KMS-11 (cell line): ENCODE data around the gene VARS1.

Experiments used
- H2AFZ ChIP-seq: fragments of 200-600 bp; sonication (generic); 2 replicates; pipeline ENCODE4 v1.6.1; 2016; ENCODE audit warnings: antibody characterized with exemption, mixed run types, low read depth
- H3K27ac ChIP-seq: fragments of 200-600 bp; sonication (generic); 2 replicates; pipeline ENCODE4 v1.6.1; 2016; ENCODE audit warnings: mild to moderate bottlenecking, mixed run types
- H3K27me3 ChIP-seq: fragments of 200-600 bp; sonication (generic); 2 replicates; pipeline ENCODE4 v1.6.1; 2017; ENCODE audit warnings: mild to moderate bottlenecking, low read depth, mixed run types, moderate library complexity; ENCODE audit not compliant: insufficient read depth
- H3K36me3 ChIP-seq: fragments of 200-600 bp; sonication (generic); 2 replicates; pipeline ENCODE4 v1.6.1; 2017; ENCODE audit warnings: mild to moderate bottlenecking, mixed run types; ENCODE audit not compliant: insufficient read depth
- H3K4me1 ChIP-seq: fragments of 200-600 bp; sonication (generic); 2 replicates; pipeline ENCODE4 v1.6.1; 2016; ENCODE audit warnings: mild to moderate bottlenecking, low read depth, mixed run types; ENCODE audit not compliant: poor library complexity, severe bottlenecking
- H3K4me2 ChIP-seq: fragments of 200-600 bp; sonication (generic); 2 replicates; pipeline ENCODE4 v1.7.0; 2016; ENCODE audit warnings: mild to moderate bottlenecking, mixed run types
- H3K4me3 ChIP-seq: fragments of 200-600 bp; sonication (generic); IDR thresholded peaks from 2 replicates; pipeline ENCODE4 v1.6.1; 2017; ENCODE audit warnings: low read depth, low read length, mixed read lengths; ENCODE audit not compliant: insufficient read depth
- H3K79me2 ChIP-seq: fragments of 200-600 bp; sonication (generic); 2 replicates; pipeline ENCODE4 v1.6.1; 2016; ENCODE audit warnings: low read depth, mixed run types; ENCODE audit not compliant: insufficient read depth
- H3K9ac ChIP-seq: fragments of 200-600 bp; sonication (generic); 2 replicates; pipeline ENCODE4 v1.6.1; 2016; ENCODE audit warnings: mild to moderate bottlenecking, mixed run types
- H4K20me1 ChIP-seq: fragments of 200-600 bp; sonication (generic); 2 replicates; pipeline ENCODE4 v1.6.1; 2016; ENCODE audit warnings: mild to moderate bottlenecking, mixed run types; ENCODE audit not compliant: insufficient read depth
- CTCF ChIP-seq: fragments of 200-600 bp; sonication (generic); conservative IDR thresholded peaks from 2 replicates; pipeline ENCODE4 v1.6.1; 2017; ENCODE audit warnings: low read depth, mild to moderate bottlenecking, antibody characterized with exemption, low read length, moderate library complexity, mixed read lengths

The VARS1 gene

GRCh38 chr6:31784098-31784925, 11.2 kb downstream of the VARS1 start:
- H3K4me1 ChIP-seq, result peaks cover 23% of the 10 kb centered on the region
- no peak overlapping the region for H3K9ac ChIP-seq

GRCh38 chr6:31782126-31782855, 13.3 kb downstream of the VARS1 start:
- Histone ChIP-seq H3K4me3 (no peak overlapping the region), H3K4me1 (peaks cover 20% of the 10 kb centered on the region), H4K20me1 (no peaks in the 10 kb centered on the region), H3K79me2 (no peaks in the 10 kb centered on the region), H3K9ac (no peak overlapping the region), H2AFZ (no peak overlapping the region), H3K4me2 (no peak overlapping the region), H3K27me3 (no peaks in the 10 kb centered on the region), H3K36me3 (peaks cover 11% of the 10 kb centered on the region; the same call in 1 of the 2 replicates), H3K27ac (no peak overlapping the region)
- TF ChIP-seq CTCF, result no peak

More at GRCh38 chr6:31784098-31784925, 11.2 kb downstream of the VARS1 start:
- no peak overlapping the region for H3K27ac ChIP-seq
- H3K4me3 ChIP-seq, result no peak overlapping the region
- no peaks in the 10 kb centered on the region for H3K79me2 ChIP-seq
- no peak for TF ChIP-seq CTCF
- no peaks in the 10 kb centered on the region for H3K27me3 ChIP-seq
- no peaks in the 10 kb centered on the region for H4K20me1 ChIP-seq
- no peak overlapping the region for H3K4me2 ChIP-seq
- H3K36me3 ChIP-seq, result peaks cover 11% of the 10 kb centered on the region; the same call in 1 of the 2 replicates
- no peak overlapping the region for H2AFZ ChIP-seq

GRCh38 chr6:31781244-31782125, 14.1 kb downstream of the VARS1 start:
- Histone ChIP-seq H3K4me2 (no peak overlapping the region), H4K20me1 (no peaks in the 10 kb centered on the region), H3K79me2 (no peaks in the 10 kb centered on the region), H2AFZ (no peak overlapping the region), H3K36me3 (peaks cover 11% of the 10 kb centered on the region; the same call in 1 of the 2 replicates), H3K9ac (no peak overlapping the region), H3K4me1 (peaks cover 25% of the 10 kb centered on the region), H3K27ac (no peak overlapping the region), H3K27me3 (no peaks in the 10 kb centered on the region), H3K4me3 (no peak overlapping the region)
- TF ChIP-seq CTCF, result no peak

- Histone ChIP-seq H3K27ac (no peak overlapping the region), H3K79me2 (no peaks in the 10 kb centered on the region), H3K4me3 (no peak overlapping the region), H3K4me1 (peaks cover 33% of the 10 kb centered on the region), H3K9ac (no peak overlapping the region), H3K36me3 (peaks cover 10% of the 10 kb centered on the region; the same call in 1 of the 2 replicates), H3K27me3 (no peaks in the 10 kb centered on the region), H3K4me2 (no peak overlapping the region), H4K20me1 (no peaks in the 10 kb centered on the region), H2AFZ (no peak overlapping the region)
- no peak for TF ChIP-seq CTCF
Measured at GRCh38 chr6:31780507-31781243, 14.9 kb downstream of the VARS1 start.
